Breast epithelium (tissue), 3 donors: ENCODE measurements around the gene TOMM22.

Experiments used
- POLR2A ChIP-seq: fragments of 450-650 bp; IDR thresholded peaks from one replicate; pipeline ENCODE4 v1.6.1; 2016; ENCODE audit warnings: antibody characterized with exemption, mild to moderate bottlenecking, moderate library complexity
- POLR2AphosphoS5 ChIP-seq, 3 donors: sonication (generic); formaldehyde crosslinking; IDR thresholded peaks; one replicate each; pipeline ENCODE4 v1.6.1; 2017; ENCODE audit warnings: antibody characterized with exemption in 3 of 3
- TF ChIP-seq, protein P1 (sequence below), 3 donors: fragments of 450-650 bp; IDR thresholded peaks; one replicate each; pipeline ENCODE4 v1.5.1; 2016 to 2017; ENCODE audit warnings: antibody characterized with exemption in 3 of 3, mild to moderate bottlenecking in 3 of 3, moderate library complexity in 3 of 3

DNA sequence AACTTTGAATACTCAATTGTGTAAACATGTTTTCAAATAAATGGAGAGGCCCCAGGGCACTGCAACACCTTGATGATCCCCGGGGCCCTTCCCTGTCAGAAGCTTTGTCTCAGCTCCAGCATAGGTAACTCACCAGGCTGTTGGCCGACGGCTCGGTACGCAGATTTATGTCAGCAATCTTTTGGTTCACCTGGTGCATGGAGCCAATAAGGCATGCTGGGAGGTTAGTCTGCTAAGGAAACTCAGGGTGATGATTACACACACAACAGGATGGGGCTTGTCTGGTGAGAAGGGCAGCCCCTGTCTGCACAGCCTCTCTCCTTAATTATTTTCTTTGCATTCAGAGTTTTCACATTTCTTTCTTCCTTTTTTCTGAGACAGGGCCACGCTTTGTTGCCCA lies 36.3 kb upstream of the TOMM22 start:
- no peak for TF ChIP-seq POLR2AphosphoS5 (IDR thresholded peaks at IDR 0.05)
- TF ChIP-seq POLR2A = no peak
- TF ChIP-seq, protein P1, sequence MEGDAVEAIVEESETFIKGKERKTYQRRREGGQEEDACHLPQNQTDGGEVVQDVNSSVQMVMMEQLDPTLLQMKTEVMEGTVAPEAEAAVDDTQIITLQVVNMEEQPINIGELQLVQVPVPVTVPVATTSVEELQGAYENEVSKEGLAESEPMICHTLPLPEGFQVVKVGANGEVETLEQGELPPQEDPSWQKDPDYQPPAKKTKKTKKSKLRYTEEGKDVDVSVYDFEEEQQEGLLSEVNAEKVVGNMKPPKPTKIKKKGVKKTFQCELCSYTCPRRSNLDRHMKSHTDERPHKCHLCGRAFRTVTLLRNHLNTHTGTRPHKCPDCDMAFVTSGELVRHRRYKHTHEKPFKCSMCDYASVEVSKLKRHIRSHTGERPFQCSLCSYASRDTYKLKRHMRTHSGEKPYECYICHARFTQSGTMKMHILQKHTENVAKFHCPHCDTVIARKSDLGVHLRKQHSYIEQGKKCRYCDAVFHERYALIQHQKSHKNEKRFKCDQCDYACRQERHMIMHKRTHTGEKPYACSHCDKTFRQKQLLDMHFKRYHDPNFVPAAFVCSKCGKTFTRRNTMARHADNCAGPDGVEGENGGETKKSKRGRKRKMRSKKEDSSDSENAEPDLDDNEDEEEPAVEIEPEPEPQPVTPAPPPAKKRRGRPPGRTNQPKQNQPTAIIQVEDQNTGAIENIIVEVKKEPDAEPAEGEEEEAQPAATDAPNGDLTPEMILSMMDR (IDR thresholded peaks at IDR 0.05) = no peak
